HCT116 (cell line): ENCODE data around the gene FEV.

Experiments
- EZH2 ChIP-seq: fragments of 200-600 bp; sonication (generic); IDR thresholded peaks from 2 replicates; pipeline ENCODE4 v1.6.1; 2017; ENCODE audit warnings: antibody characterized with exemption, mixed run types
- SIN3A ChIP-seq: IDR thresholded peaks from 2 replicates; pipeline ENCODE4 v1.6.1; 2012; ENCODE audit warnings: low read depth
- TF ChIP-seq, protein P1 (sequence below), 3 experiments: fragments of 200-600 bp in 1 of 3; sonication (generic) in 1 of 3; IDR thresholded peaks in 2 of 3; conservative IDR thresholded peaks in 1 of 3; 2 replicates each; pipeline ENCODE4 v1.5.1; 2012 to 2017; ENCODE audit warnings: low read depth in 2 of 3, low read length in 2 of 3, antibody characterized with exemption in 1 of 3, borderline replicate concordance in 1 of 3, control low read depth in 1 of 3, mild to moderate bottlenecking in 1 of 3, mixed read lengths in 1 of 3, mixed run types in 1 of 3, moderate library complexity in 1 of 3; ENCODE audit not compliant: insufficient read depth in 1 of 3
- TF ChIP-seq, protein P2 (sequence below): IDR thresholded peaks from 2 replicates; pipeline ENCODE4 v1.6.1; 2012

DNA sequence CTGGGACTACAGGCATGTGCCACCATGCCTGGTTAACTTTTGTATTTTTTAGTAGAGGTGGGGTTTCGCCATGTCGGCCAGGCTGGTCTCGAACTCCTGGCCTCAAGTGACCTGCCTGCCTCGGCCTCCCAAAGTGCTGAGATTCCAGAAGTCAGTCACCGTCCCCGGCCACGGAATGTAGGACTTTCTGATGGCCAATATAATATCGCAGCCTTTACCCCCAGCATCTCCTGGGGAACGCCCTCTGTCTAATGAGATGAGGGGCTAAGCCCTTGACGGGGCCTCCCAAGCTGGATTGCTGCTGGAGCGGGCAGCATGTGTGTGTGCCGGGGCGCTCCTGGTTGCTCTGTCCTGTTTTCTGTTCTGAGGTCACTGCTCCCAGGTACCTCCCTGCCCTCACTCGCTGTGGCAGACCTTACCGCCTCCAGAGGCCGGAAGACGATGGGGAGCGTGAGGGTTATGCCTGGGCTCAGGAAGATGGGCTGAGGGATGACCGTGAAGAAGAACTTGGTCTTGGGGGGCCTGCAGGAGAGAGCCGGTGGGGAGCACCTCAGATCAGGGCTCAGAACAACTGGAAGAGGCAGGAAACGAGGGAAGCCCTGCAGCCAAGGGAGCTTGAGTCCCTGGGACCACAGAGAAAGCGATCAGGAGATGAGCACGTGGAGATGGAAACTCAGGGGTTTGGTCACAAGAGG is 47.2 kb upstream of the FEV start:
- no peak for TF ChIP-seq SIN3A
- TF ChIP-seq EZH2: no peak
- TF ChIP-seq, protein P1, sequence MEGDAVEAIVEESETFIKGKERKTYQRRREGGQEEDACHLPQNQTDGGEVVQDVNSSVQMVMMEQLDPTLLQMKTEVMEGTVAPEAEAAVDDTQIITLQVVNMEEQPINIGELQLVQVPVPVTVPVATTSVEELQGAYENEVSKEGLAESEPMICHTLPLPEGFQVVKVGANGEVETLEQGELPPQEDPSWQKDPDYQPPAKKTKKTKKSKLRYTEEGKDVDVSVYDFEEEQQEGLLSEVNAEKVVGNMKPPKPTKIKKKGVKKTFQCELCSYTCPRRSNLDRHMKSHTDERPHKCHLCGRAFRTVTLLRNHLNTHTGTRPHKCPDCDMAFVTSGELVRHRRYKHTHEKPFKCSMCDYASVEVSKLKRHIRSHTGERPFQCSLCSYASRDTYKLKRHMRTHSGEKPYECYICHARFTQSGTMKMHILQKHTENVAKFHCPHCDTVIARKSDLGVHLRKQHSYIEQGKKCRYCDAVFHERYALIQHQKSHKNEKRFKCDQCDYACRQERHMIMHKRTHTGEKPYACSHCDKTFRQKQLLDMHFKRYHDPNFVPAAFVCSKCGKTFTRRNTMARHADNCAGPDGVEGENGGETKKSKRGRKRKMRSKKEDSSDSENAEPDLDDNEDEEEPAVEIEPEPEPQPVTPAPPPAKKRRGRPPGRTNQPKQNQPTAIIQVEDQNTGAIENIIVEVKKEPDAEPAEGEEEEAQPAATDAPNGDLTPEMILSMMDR (IDR thresholded peaks at IDR 0.05 in 2 of 3, conservative IDR thresholded peaks at IDR 0.05 in 1 of 3; ENCODE audit: borderline replicate concordance in 1 of 3, insufficient read depth in 1 of 3, low read depth in 2 of 3, low read length in 2 of 3): no peak
- TF ChIP-seq, protein P2, sequence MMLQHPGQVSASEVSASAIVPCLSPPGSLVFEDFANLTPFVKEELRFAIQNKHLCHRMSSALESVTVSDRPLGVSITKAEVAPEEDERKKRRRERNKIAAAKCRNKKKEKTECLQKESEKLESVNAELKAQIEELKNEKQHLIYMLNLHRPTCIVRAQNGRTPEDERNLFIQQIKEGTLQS: no peak
